ENCODE results near the gene KLHL14.

Gene KLHL14

GRCh38 chr18:32776561-32776960 is 3.7 kb upstream of the KLHL14 start:
- no peaks in the 10 kb centered on the region for H3K36me3 Mint-ChIP-seq
- H3K4me3 Mint-ChIP-seq, result no peak overlapping the region
- peaks cover 23% of the 10 kb centered on the region for H3K4me1 Mint-ChIP-seq
- H3K27ac Mint-ChIP-seq, result no peak overlapping the region
- H3K27me3 Mint-ChIP-seq, result no peaks in the 10 kb centered on the region
- ATAC-seq, result no peak
- H3K9me3 Mint-ChIP-seq, result no peaks in the 10 kb centered on the region

- peaks cover 23% of the 10 kb centered on the region for H3K4me1 Mint-ChIP-seq
- H3K27ac Mint-ChIP-seq, result no peak overlapping the region
- no peaks in the 10 kb centered on the region for H3K36me3 Mint-ChIP-seq
- no peak overlapping the region for H3K4me3 Mint-ChIP-seq
- no peaks in the 10 kb centered on the region for H3K9me3 Mint-ChIP-seq
- no peaks in the 10 kb centered on the region for H3K27me3 Mint-ChIP-seq
- no peak for ATAC-seq
Observed at GRCh38 chr18:32775628-32776027, 2.8 kb upstream of the KLHL14 start.

DNA sequence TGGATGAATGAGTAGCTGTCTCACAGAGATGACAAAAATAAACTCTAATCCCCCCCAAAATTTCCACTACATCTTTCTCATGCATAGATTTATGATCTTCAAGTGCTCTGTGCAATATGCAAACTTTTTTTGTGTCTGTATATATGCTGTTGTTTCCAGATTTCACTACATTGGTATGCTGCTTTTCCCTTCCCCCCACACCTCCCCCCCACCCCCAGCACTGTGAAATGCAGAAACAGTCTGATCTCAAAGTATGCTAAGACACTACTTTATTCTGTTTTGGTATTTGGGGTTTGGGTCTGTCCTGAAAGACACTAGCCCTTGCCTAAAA is 524 bp upstream of the KLHL14 start:
- H3K4me1 Mint-ChIP-seq, result peaks cover 42% of the 10 kb centered on the region
- H3K27me3 Mint-ChIP-seq, result no peaks in the 10 kb centered on the region
- no peak for ATAC-seq
- peak overlapping the region; percentile 69 for H3K4me3 Mint-ChIP-seq
- peak overlapping the region; percentile 88 for H3K27ac Mint-ChIP-seq
- H3K36me3 Mint-ChIP-seq, result no peaks in the 10 kb centered on the region
- no peaks in the 10 kb centered on the region for H3K9me3 Mint-ChIP-seq

- H3K27me3 Mint-ChIP-seq, result no peaks in the 10 kb centered on the region
- peak overlapping the region; percentile 97 for H3K4me3 Mint-ChIP-seq
- no peaks in the 10 kb centered on the region for H3K36me3 Mint-ChIP-seq
- H3K27ac Mint-ChIP-seq, result peak overlapping the region; percentile 88
- peak; percentile 51 for ATAC-seq
- H3K4me1 Mint-ChIP-seq, result peaks cover 53% of the 10 kb centered on the region
- no peaks in the 10 kb centered on the region for H3K9me3 Mint-ChIP-seq
Observed at GRCh38 chr18:32771871-32772580, 797 bp downstream of the KLHL14 start.

DNA sequence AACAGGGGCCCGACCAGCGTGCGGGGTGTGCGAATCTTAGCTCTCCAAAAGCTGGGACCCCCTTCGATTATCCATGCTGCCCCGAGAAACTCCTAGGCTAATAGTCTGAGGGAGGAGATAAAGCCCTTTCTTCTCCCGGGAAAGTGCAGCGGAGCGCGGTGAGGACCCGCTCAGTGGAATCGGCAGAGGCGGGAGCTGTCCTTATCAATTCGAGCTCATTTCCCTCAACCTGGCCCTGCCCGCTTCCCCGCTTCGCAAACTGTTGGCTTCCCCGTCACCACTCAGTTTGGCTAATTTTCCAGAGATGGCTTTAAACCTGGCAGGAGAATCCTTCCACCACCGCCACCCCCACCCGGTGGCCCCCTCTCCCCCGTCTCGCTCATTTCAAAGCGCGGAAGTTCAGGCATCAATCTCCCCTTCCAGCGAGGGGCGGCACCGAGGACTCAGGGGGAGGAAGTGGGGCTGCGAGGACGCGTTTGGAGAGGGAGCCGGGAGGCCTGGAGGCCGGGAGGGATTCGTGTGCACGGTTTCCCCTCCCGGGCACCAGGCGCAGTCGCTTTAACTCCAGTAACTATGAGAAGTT is 1.6 kb downstream of the KLHL14 start:
- Mint-ChIP-seq H3K9me3 (no peaks in the 10 kb centered on the region), H3K4me3 (peak overlapping the region; percentile 97), H3K27me3 (no peaks in the 10 kb centered on the region), H3K27ac (peak overlapping the region; percentile 88), H3K36me3 (no peaks in the 10 kb centered on the region), H3K4me1 (peaks cover 57% of the 10 kb centered on the region)
- peak; percentile 32 for ATAC-seq

DNA sequence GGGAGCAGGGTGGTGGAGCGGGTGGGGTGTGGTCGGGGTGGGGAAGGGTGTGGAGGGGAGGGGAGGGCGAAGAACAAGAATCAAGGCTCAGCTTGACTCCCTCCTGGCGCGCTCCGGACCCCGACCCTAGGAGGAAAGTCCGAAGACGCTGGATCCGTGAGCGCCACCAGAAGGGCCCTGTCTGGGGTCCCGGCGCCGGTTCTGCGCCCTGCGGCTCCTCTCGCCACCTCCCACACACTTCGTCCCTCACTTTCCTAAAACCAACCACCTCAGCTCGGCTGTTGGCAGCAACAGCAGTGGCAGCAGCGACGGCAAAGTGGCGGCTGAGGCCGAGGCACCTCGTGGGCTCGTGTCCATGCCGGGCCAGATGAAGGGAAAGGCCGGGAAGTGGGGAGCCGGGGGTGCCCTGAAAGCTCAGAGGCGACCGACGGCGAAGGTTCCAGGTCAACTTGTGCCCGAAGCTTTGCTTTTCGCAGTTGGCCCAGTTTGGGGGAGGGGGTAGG is 2.1 kb downstream of the KLHL14 start:
- ATAC-seq, result peak; percentile 18
- no peaks in the 10 kb centered on the region for H3K27me3 Mint-ChIP-seq
- H3K27ac Mint-ChIP-seq, result peak overlapping the region; percentile 88
- no peaks in the 10 kb centered on the region for H3K9me3 Mint-ChIP-seq
- peaks cover 59% of the 10 kb centered on the region for H3K4me1 Mint-ChIP-seq
- peak overlapping the region; percentile 97 for H3K4me3 Mint-ChIP-seq
- no peaks in the 10 kb centered on the region for H3K36me3 Mint-ChIP-seq

DNA sequence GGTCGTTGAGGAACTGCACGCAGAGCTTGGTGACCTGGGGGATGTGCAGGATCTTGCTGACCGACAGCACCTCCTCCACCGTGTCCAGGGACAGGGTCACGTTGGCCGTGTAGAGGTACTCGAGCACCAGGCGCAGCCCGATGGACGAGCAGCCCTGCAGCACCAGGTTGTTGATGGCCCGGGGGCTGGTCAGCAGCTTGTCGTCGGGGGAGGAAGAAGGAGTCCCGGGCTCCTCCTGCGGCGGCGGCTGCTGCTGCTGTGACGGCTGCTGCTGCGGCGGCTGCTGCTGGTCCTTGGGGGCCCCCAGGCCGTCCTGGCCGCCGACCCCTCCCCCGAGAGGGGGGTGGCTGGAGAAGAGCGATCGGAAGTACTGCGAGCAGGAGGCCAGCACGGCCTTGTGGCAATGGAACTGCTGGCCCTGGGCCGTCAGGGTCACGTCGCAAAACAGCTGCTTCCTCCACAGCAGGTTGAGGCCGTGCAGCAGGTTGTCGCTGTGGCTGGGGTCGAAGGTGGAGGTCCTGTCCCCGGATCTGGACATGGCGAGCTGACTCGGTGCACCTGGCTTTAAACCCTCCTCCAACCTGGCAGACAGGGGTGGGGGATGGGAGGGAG is 2.7 kb downstream of the KLHL14 start:
- Mint-ChIP-seq H3K36me3 (no peaks in the 10 kb centered on the region), H3K27me3 (no peaks in the 10 kb centered on the region), H3K27ac (peak overlapping the region; percentile 88), H3K4me3 (peak overlapping the region; percentile 97), H3K4me1 (peaks cover 59% of the 10 kb centered on the region), H3K9me3 (no peaks in the 10 kb centered on the region)
- ATAC-seq, result peak; percentile 35

GRCh38 chr18:32769586-32770053 is 3.2 kb downstream of the KLHL14 start:
- Mint-ChIP-seq H3K9me3 (no peaks in the 10 kb centered on the region), H3K27ac (peak overlapping the region; percentile 88), H3K27me3 (no peaks in the 10 kb centered on the region)

GRCh38 chr18:32769071-32769585 is 3.7 kb downstream of the KLHL14 start:
- Mint-ChIP-seq H3K9me3 (no peaks in the 10 kb centered on the region), H3K27me3 (no peaks in the 10 kb centered on the region), H3K36me3 (no peaks in the 10 kb centered on the region), H3K4me3 (peak overlapping the region; percentile 97), H3K27ac (peak overlapping the region; percentile 88), H3K4me1 (peaks cover 62% of the 10 kb centered on the region)
- ATAC-seq, result no peak

More at GRCh38 chr18:32769586-32770053, 3.2 kb downstream of the KLHL14 start:
- H3K4me1 Mint-ChIP-seq, result peaks cover 64% of the 10 kb centered on the region
- peak; percentile 59 for ATAC-seq
- peak overlapping the region; percentile 97 for H3K4me3 Mint-ChIP-seq
- no peaks in the 10 kb centered on the region for H3K36me3 Mint-ChIP-seq

- H3K4me3 Mint-ChIP-seq, result peak overlapping the region; percentile 43
Observed at GRCh38 chr18:32767400-32767799, 5.4 kb downstream of the KLHL14 start.

GRCh38 chr18:32764611-32765244 is 8.1 kb downstream of the KLHL14 start:
- H3K4me3 Mint-ChIP-seq, result no peak overlapping the region
- ATAC-seq, result no peak
- H3K4me1 Mint-ChIP-seq, result peaks cover 73% of the 10 kb centered on the region
- H3K27ac Mint-ChIP-seq, result no peak overlapping the region
- H3K9me3 Mint-ChIP-seq, result no peaks in the 10 kb centered on the region
- no peaks in the 10 kb centered on the region for H3K27me3 Mint-ChIP-seq
- H3K36me3 Mint-ChIP-seq, result no peaks in the 10 kb centered on the region

More at GRCh38 chr18:32767400-32767799, 5.4 kb downstream of the KLHL14 start:
- Mint-ChIP-seq H3K4me1 (peaks cover 57% of the 10 kb centered on the region), H3K36me3 (no peaks in the 10 kb centered on the region), H3K27me3 (no peaks in the 10 kb centered on the region), H3K9me3 (no peaks in the 10 kb centered on the region), H3K27ac (peak overlapping the region; percentile 88)
- ATAC-seq, result no peak

- H3K4me3 Mint-ChIP-seq, result no peak overlapping the region
- peaks cover 72% of the 10 kb centered on the region for H3K4me1 Mint-ChIP-seq
- peak overlapping the region; percentile 30 for H3K27ac Mint-ChIP-seq
- no peaks in the 10 kb centered on the region for H3K27me3 Mint-ChIP-seq
- no peak for ATAC-seq
- no peaks in the 10 kb centered on the region for H3K36me3 Mint-ChIP-seq
- H3K9me3 Mint-ChIP-seq, result no peaks in the 10 kb centered on the region
Observed at GRCh38 chr18:32763293-32763692, 9.5 kb downstream of the KLHL14 start.

GRCh38 chr18:32761231-32761630 is 11.6 kb downstream of the KLHL14 start:
- H3K27ac Mint-ChIP-seq, result peak overlapping the region; percentile 59
- H3K9me3 Mint-ChIP-seq, result no peaks in the 10 kb centered on the region
- H3K4me1 Mint-ChIP-seq, result peaks cover 77% of the 10 kb centered on the region
- ATAC-seq, result peak; percentile 10
- no peaks in the 10 kb centered on the region for H3K27me3 Mint-ChIP-seq
- H3K4me3 Mint-ChIP-seq, result peak overlapping the region; percentile 13
- no peaks in the 10 kb centered on the region for H3K36me3 Mint-ChIP-seq

DNA sequence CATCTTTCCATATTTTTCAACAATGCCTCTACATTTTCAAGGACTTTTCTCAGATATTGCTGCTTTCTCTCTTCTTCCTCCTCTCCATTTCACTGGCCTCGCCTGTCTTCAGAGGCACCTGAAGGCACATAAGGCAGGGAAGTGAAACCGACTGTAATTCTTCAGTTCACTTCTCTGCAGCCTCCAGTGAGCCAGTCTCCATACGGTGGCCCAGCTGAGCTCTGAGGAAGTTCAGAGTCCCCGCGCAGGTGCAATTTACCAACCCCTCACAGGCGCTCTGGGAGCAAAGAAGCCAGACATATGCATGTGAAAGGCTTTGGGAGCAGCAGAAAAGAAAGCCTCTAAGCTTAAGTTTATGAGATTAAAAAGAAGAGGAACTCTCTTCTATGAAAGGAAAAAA is 12.4 kb downstream of the KLHL14 start:
- H3K4me1 Mint-ChIP-seq, result peaks cover 85% of the 10 kb centered on the region
- no peaks in the 10 kb centered on the region for H3K27me3 Mint-ChIP-seq
- peak; percentile 99 for ATAC-seq
- peak overlapping the region; percentile 59 for H3K27ac Mint-ChIP-seq
- no peaks in the 10 kb centered on the region for H3K9me3 Mint-ChIP-seq
- peak overlapping the region; percentile 54 for H3K4me3 Mint-ChIP-seq
- no peaks in the 10 kb centered on the region for H3K36me3 Mint-ChIP-seq

DNA sequence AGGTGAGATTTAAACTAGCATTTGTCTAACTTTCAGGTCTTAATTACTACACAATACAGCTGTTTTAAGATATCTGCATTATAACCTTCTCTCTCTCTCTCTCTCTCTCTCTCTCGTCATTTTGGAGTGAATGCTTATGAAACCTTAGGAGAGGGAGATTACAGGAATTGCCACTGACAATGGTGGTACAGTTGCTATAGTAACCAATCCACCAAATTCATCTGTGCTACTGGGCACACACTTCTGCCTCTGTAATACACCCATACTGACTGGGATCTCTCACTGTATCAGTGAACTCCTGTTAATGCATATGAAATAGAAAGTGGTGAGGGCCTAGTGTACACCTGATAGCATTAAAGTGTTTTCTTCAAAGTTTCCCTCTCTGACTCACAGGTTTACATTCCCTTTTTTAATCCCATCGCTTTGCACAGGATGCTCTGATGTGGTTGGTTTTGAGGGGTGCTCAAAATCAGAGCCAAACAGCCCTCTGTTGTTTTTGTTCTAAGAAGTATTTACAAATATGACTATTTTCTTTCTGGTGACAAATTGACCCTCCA is 13.1 kb downstream of the KLHL14 start:
- peak overlapping the region; percentile 59 for H3K27ac Mint-ChIP-seq
- peaks cover 87% of the 10 kb centered on the region for H3K4me1 Mint-ChIP-seq
- no peaks in the 10 kb centered on the region for H3K9me3 Mint-ChIP-seq
- H3K36me3 Mint-ChIP-seq, result peaks cover 2% of the 10 kb centered on the region
- ATAC-seq, result no peak
- H3K4me3 Mint-ChIP-seq, result peak overlapping the region; percentile 54
- H3K27me3 Mint-ChIP-seq, result no peaks in the 10 kb centered on the region
